ENCODE data around the gene COL28A1.

DNA sequence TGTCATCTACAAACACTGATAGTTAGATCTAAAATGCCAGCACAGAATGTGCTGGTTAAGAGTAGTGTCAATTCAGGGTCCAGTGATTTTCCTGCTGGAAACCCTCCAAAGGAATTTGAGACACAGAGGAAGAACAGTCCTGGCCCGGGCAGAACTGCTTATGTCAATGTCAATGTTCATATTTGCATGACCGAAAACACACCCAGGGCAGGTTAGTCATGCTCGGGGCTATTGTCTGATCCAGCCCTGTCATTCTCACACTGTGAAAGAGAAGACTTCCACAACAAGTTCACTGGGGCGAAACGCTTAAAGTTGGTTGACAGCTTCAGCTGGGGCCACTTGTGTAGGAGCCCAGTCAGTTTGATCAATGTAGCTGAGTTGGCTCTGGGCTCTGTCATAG lies 214.0 kb downstream of the COL28A1 start:
- TF ChIP-seq, protein P1, sequence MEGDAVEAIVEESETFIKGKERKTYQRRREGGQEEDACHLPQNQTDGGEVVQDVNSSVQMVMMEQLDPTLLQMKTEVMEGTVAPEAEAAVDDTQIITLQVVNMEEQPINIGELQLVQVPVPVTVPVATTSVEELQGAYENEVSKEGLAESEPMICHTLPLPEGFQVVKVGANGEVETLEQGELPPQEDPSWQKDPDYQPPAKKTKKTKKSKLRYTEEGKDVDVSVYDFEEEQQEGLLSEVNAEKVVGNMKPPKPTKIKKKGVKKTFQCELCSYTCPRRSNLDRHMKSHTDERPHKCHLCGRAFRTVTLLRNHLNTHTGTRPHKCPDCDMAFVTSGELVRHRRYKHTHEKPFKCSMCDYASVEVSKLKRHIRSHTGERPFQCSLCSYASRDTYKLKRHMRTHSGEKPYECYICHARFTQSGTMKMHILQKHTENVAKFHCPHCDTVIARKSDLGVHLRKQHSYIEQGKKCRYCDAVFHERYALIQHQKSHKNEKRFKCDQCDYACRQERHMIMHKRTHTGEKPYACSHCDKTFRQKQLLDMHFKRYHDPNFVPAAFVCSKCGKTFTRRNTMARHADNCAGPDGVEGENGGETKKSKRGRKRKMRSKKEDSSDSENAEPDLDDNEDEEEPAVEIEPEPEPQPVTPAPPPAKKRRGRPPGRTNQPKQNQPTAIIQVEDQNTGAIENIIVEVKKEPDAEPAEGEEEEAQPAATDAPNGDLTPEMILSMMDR (IDR thresholded peaks at IDR 0.05) = no peak
- TF ChIP-seq POLR2A (IDR thresholded peaks at IDR 0.05) (no peak), EP300 (IDR thresholded peaks at IDR 0.05) (no peak)
